CD4-positive, alpha-beta T cell (primary cell): Measurements from ENCODE around the gene PDXK. TPM values are rescaled to one million over a fixed set of nuclear protein-coding genes. Genes with fewer than 3 reads are reported as not detected.

ENCODE experiments used
- ATAC-seq: fragments of 200-7000 bp; cut with Tn5 transposase; one replicate; pipeline ENCODE4 v1.10.0; 2022; ENCODE audit warnings: mild to moderate bottlenecking; ENCODE audit not compliant: poor library complexity
- CTCF ChIA-PET: fragments of 350-600 bp; sonication (Branson Sonifier 250); formaldehyde crosslinking; loops from one replicate; lab custom pipeline; 2021; ENCODE audit warnings: antibody characterized with exemption, inconsistent platforms; lab: Charles Lee
- POLR2A ChIA-PET: fragments of 350-600 bp; sonication (Branson Sonifier 250); formaldehyde crosslinking; loops from one replicate; lab custom pipeline; 2021; ENCODE audit warnings: antibody characterized with exemption, inconsistent platforms; lab: Charles Lee
- DNase-seq, 14 experiments: peaks; one replicate each; pipeline ENCODE4 v3.0.0-alpha.2; 2013 to 2020; ENCODE audit warnings: mixed read lengths in 2 of 14
- H3K27ac ChIP-seq, 2 donors: one replicate each; pipeline versions ENCODE4 v1.5.1 to v1.7.0; 2013; ENCODE audit warnings: low read length in 2 of 2, low read depth in 1 of 2, mild to moderate bottlenecking in 1 of 2
- H3K27me3 ChIP-seq, 2 experiments: 1 replicate in 1 of 2; 2 replicates in 1 of 2; pipeline versions ENCODE4 v1.6.1 to v1.7.0; 2013; ENCODE audit warnings: low read length in 2 of 2, control low read depth in 1 of 2, mild to moderate bottlenecking in 1 of 2, moderate library complexity in 1 of 2; ENCODE audit not compliant: insufficient read depth in 2 of 2, control insufficient read depth in 1 of 2
- H3K36me3 ChIP-seq: one replicate; pipeline ENCODE4 v1.6.1; 2013; ENCODE audit warnings: low read length, control low read depth; ENCODE audit not compliant: insufficient read depth
- H3K4me1 ChIP-seq: one replicate; pipeline ENCODE4 v1.6.1; 2013; ENCODE audit warnings: low read length, control low read depth; ENCODE audit not compliant: insufficient read depth
- H3K4me3 ChIP-seq: one replicate; pipeline ENCODE4 v1.5.1; 2013; ENCODE audit warnings: mild to moderate bottlenecking, low read length, moderate library complexity
- H3K9me3 ChIP-seq, 2 experiments: 1 replicate in 1 of 2; 2 replicates in 1 of 2; pipeline versions ENCODE4 v1.6.1 to v1.7.0; 2013; ENCODE audit warnings: low read length in 2 of 2, mild to moderate bottlenecking in 2 of 2, control low read depth in 1 of 2, moderate library complexity in 1 of 2; ENCODE audit not compliant: control insufficient read depth in 1 of 2, insufficient read depth in 1 of 2
- H3K27ac Mint-ChIP-seq: one replicate; pipeline ENCODE4 v1.8.0; 2020; ENCODE audit warnings: mixed read lengths
- H3K27me3 Mint-ChIP-seq: one replicate; pipeline ENCODE4 v1.8.0; 2021; ENCODE audit warnings: mixed read lengths
- H3K36me3 Mint-ChIP-seq: one replicate; pipeline ENCODE4 v1.8.0; 2021; ENCODE audit warnings: low read depth, mixed read lengths
- H3K4me1 Mint-ChIP-seq: one replicate; pipeline ENCODE4 v1.8.0; 2021; ENCODE audit warnings: low read depth, mixed read lengths
- H3K4me3 Mint-ChIP-seq: one replicate; pipeline ENCODE4 v1.8.0; 2020; ENCODE audit warnings: mild to moderate bottlenecking, mixed read lengths
- H3K9me3 Mint-ChIP-seq: one replicate; pipeline ENCODE4 v1.8.0; 2020; ENCODE audit warnings: mixed read lengths
- intact Hi-C, 2 experiments: fragments of 100-400 bp; cut with DNase I in 1 of 2; cut with micrococcal nuclease in 1 of 2; formaldehyde crosslinking; loops; one replicate each; pipeline versions ENCODE4 v1.15.1 to v1.9.0; 2023 to 2025; cut with DNase I, micrococcal nuclease
- total RNA-seq, 174 experiments: library from RNA in 2 of 174; stranded (reverse) in 2 of 174; gene quantifications; one replicate each; pipeline ENCODE4 v1.2.3 and lab custom pipeline; 2021 to 2026
- TF ChIP-seq, protein P1 (sequence below): fragments of 200-600 bp; IDR thresholded peaks from one replicate; pipeline ENCODE4 v1.8.0; 2022; ENCODE audit warnings: antibody characterized with exemption, mild to moderate bottlenecking

PDXK gene
- total RNA-seq, 2 experiments from 2014 or later = 74.8 to 77.0 TPM

DNA sequence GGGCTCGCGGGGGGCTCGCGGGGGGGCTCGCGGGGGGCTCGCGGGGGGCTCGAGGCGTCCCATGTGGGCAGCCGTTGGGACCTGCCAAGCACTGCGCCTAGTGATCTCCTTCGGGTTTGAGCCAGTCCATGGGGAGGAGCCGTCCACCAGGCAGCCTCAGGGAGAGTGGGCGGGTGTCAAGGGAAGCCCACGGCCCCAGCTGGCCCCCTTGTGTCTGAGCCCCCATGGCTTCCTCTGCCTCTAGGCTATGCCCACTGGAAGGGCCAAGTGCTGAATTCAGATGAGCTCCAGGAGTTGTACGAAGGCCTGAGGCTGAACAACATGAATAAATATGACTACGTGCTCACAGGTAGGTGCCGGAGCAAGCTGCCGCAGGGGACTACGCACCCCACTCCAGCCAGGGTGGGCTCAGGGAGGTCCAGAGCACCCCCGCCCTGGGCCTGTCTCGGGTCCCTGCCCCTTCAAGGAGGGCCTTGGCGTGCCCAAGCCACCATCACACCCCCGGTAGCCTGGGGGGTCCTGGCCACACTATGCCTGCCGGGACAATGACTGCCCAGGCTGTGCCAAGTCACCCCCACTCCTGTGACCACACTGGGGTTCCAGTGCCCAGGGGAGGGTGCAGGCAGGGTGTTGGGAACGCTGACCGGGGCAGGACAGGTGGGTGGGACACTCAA, 22.6 kb downstream of the PDXK start:
- intact Hi-C loops = loop anchor here in 1 of 2 experiments (10.0 kb wide), 1 partner anchor 57 kb away; no protein-coding TSS in a partner anchor
- Histone ChIP-seq H3K4me3 (no peak overlapping the region), H3K9me3 (peaks cover 0 to 4% of the 10 kb centered on the region in 2 experiments), H3K4me1 (no peaks in the 10 kb centered on the region), H3K27me3 (no peaks in the 10 kb centered on the region), H3K27ac (no peak overlapping the region), H3K36me3 (peaks cover 44% of the 10 kb centered on the region)
- ATAC-seq (no peak), DNase-seq (no peak)
- CTCF ChIA-PET = no interaction called here
- Mint-ChIP-seq H3K36me3 (peaks cover 37% of the 10 kb centered on the region), H3K9me3 (no peaks in the 10 kb centered on the region), H3K4me1 (peaks cover 12% of the 10 kb centered on the region), H3K27ac (no peak overlapping the region), H3K4me3 (no peak overlapping the region), H3K27me3 (no peaks in the 10 kb centered on the region)
- POLR2A ChIA-PET = no interaction called here
- TF ChIP-seq, protein P1, sequence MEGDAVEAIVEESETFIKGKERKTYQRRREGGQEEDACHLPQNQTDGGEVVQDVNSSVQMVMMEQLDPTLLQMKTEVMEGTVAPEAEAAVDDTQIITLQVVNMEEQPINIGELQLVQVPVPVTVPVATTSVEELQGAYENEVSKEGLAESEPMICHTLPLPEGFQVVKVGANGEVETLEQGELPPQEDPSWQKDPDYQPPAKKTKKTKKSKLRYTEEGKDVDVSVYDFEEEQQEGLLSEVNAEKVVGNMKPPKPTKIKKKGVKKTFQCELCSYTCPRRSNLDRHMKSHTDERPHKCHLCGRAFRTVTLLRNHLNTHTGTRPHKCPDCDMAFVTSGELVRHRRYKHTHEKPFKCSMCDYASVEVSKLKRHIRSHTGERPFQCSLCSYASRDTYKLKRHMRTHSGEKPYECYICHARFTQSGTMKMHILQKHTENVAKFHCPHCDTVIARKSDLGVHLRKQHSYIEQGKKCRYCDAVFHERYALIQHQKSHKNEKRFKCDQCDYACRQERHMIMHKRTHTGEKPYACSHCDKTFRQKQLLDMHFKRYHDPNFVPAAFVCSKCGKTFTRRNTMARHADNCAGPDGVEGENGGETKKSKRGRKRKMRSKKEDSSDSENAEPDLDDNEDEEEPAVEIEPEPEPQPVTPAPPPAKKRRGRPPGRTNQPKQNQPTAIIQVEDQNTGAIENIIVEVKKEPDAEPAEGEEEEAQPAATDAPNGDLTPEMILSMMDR = no peak

DNA sequence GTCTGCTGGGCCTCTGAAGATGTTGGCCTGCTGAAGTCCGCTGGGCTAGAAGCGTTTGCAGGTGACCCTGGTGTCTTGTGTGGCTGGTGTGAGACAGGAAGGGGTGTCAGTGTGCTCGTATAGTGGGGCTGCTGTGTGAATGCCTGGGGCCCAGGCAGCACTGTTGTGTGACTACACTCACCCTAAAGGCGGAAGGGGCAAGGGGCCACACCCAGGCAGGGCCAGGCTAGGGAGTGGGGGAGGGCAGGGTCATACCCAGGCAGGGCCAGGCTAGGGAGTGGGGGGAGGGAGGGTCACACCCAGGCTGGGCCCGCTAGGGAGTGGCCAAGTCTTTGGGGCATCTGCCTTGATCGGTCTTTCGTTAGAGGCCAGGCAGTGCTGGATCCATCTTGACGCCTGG, 25.0 kb downstream of the PDXK start:
- H3K9me3 Mint-ChIP-seq = no peaks in the 10 kb centered on the region
- ChIA-PET POLR2A (no interaction called here), CTCF (no interaction called here)
- peaks cover 12% of the 10 kb centered on the region for H3K4me1 Mint-ChIP-seq
- DNase-seq (no peak), ATAC-seq (no peak)
- Histone ChIP-seq H3K36me3 (peaks cover 60% of the 10 kb centered on the region), H3K27me3 (no peaks in the 10 kb centered on the region), H3K27ac (no peak overlapping the region), H3K4me1 (no peaks in the 10 kb centered on the region), H3K9me3 (peaks cover 0 to 4% of the 10 kb centered on the region in 2 experiments), H3K4me3 (no peak overlapping the region)
- peaks cover 44% of the 10 kb centered on the region for H3K36me3 Mint-ChIP-seq
- no peak overlapping the region for H3K4me3 Mint-ChIP-seq
- TF ChIP-seq, protein P1 = no peak
- intact Hi-C loops = loop anchor here in 1 of 2 experiments (10.0 kb wide), 1 partner anchor 59 kb away; no protein-coding TSS in a partner anchor
- no peak overlapping the region for H3K27ac Mint-ChIP-seq
- H3K27me3 Mint-ChIP-seq = no peaks in the 10 kb centered on the region

DNA sequence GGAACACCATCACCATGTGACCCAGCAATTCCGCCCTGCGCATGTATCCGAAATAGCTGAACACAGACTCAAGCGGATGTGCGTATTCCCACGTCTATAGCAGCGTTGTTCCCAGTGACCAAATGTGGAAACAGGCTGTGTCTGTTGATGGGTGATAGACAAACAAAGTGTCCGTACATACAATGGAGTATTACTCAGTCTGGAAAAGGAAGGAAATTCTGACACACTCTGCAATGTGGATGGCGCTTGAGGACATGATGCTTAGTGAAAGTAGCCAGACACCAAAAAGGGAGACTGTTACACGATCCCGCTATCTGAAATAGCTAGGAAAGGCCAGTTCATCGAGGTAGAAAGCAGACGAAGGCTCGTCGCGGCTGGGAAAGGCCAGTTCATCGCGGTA, 25.8 kb downstream of the PDXK start:
- Histone ChIP-seq H3K36me3 (peaks cover 63% of the 10 kb centered on the region), H3K27ac (no peak overlapping the region), H3K27me3 (no peaks in the 10 kb centered on the region), H3K9me3 (peaks cover 0 to 4% of the 10 kb centered on the region in 2 experiments), H3K4me1 (no peaks in the 10 kb centered on the region), H3K4me3 (no peak overlapping the region)
- peaks cover 43% of the 10 kb centered on the region for H3K36me3 Mint-ChIP-seq
- ChIA-PET CTCF (no interaction called here), POLR2A (no interaction called here)
- intact Hi-C loops = loop anchor here in 1 of 2 experiments (10.0 kb wide), 1 partner anchor 60 kb away; no protein-coding TSS in a partner anchor
- H3K4me1 Mint-ChIP-seq = peaks cover 7% of the 10 kb centered on the region
- no peak overlapping the region for H3K27ac Mint-ChIP-seq
- DNase-seq (no peak), ATAC-seq (no peak)
- TF ChIP-seq, protein P1 = no peak
- no peak overlapping the region for H3K4me3 Mint-ChIP-seq
- H3K27me3 Mint-ChIP-seq = no peaks in the 10 kb centered on the region
- no peaks in the 10 kb centered on the region for H3K9me3 Mint-ChIP-seq
